ENCODE data around the gene SCAMP2.
"Not testable (repeated sequence)": the region's sequence is repeated elsewhere in the genome, so short reads cannot be mapped to it uniquely, and the experiment has no call there.

The SCAMP2 gene

GRCh38 chr15:74873036-74873755 lies at the start of gene SCAMP2:
SCAMP2 (minus strand) TSS chr15:74873365; CDS start chr15:74873255, 110 bp downstream.
- DNase-seq (ENCODE audit: low spot score) = peak; percentile 94

GRCh38 chr15:74920456-74920855 lies 47.3 kb upstream of the SCAMP2 start:
- DNase-seq (ENCODE audit: low spot score) = no peak

- no peak for DNase-seq (ENCODE audit: low spot score)
These were observed 44.5 kb upstream of the SCAMP2 start for GRCh38 chr15:74917676-74918075.

GRCh38 chr15:74913799-74914198 lies 40.6 kb upstream of the SCAMP2 start:
- DNase-seq (ENCODE audit: low spot score) = not testable (repeated sequence)

GRCh38 chr15:74913041-74913440 lies 39.9 kb upstream of the SCAMP2 start:
- DNase-seq (ENCODE audit: low spot score) = no peak

- no peak for DNase-seq (ENCODE audit: low spot score)
These were observed 35.5 kb upstream of the SCAMP2 start for GRCh38 chr15:74908635-74909034.

- no peak for DNase-seq (ENCODE audit: low spot score)
These were observed 34.2 kb upstream of the SCAMP2 start for GRCh38 chr15:74907163-74907870.

- DNase-seq (ENCODE audit: low spot score) = peak; percentile 90
These were observed 33.4 kb upstream of the SCAMP2 start, which contains the start of gene FAM219B for GRCh38 chr15:74906450-74907162. FAM219B (minus strand) TSS chr15:74906851; CDS start chr15:74906800, 51 bp downstream.

- no peak for DNase-seq (ENCODE audit: low spot score)
These were observed 32.9 kb upstream of the SCAMP2 start for GRCh38 chr15:74906067-74906449.

GRCh38 chr15:74904190-74904805 lies 31.1 kb upstream of the SCAMP2 start:
- no peak for DNase-seq (ENCODE audit: low spot score)

- no peak for DNase-seq (ENCODE audit: low spot score)
These were observed 30.5 kb upstream of the SCAMP2 start for GRCh38 chr15:74903676-74904075.

GRCh38 chr15:74902295-74903075 lies 29.3 kb upstream of the SCAMP2 start:
- no peak for DNase-seq (ENCODE audit: low spot score)

GRCh38 chr15:74901612-74902063 lies 28.5 kb upstream of the SCAMP2 start:
- no peak for DNase-seq (ENCODE audit: low spot score)

- DNase-seq (ENCODE audit: low spot score) = no peak
These were observed 24.1 kb upstream of the SCAMP2 start for GRCh38 chr15:74897300-74897701.

GRCh38 chr15:74896316-74896715 lies 23.2 kb upstream of the SCAMP2 start:
- no peak for DNase-seq (ENCODE audit: low spot score)

GRCh38 chr15:74895830-74896229 lies 22.7 kb upstream of the SCAMP2 start:
- no peak for DNase-seq (ENCODE audit: low spot score)

GRCh38 chr15:74894383-74894782 lies 21.2 kb upstream of the SCAMP2 start:
- not testable (repeated sequence) for DNase-seq (ENCODE audit: low spot score)

- no peak for DNase-seq (ENCODE audit: low spot score)
These were observed 20.5 kb upstream of the SCAMP2 start for GRCh38 chr15:74893627-74894026.

- DNase-seq (ENCODE audit: low spot score) = no peak
These were observed 19.8 kb upstream of the SCAMP2 start for GRCh38 chr15:74892931-74893330.

GRCh38 chr15:74892313-74892712 lies 19.1 kb upstream of the SCAMP2 start:
- DNase-seq (ENCODE audit: low spot score) = no peak

- DNase-seq (ENCODE audit: low spot score) = no peak
These were observed 18.3 kb upstream of the SCAMP2 start for GRCh38 chr15:74891469-74891868.

- no peak for DNase-seq (ENCODE audit: low spot score)
These were observed 17.4 kb upstream of the SCAMP2 start for GRCh38 chr15:74890665-74890960.

All from putamen (tissue), 1 donor.